Mucosa of stomach (tissue), 1 donor: ENCODE data around the gene IRX2.

ENCODE experiments used
- H3K27me3 ChIP-seq: one replicate; pipeline ENCODE4 v1.7.0; 2013; ENCODE audit warnings: mild to moderate bottlenecking, low read length; ENCODE audit not compliant: control insufficient read depth, insufficient read depth
- H3K36me3 ChIP-seq: one replicate; pipeline ENCODE4 v1.7.0; 2013; ENCODE audit warnings: low read length; ENCODE audit not compliant: control insufficient read depth, insufficient read depth
- H3K4me1 ChIP-seq: one replicate; pipeline ENCODE4 v1.7.0; 2013; ENCODE audit warnings: mild to moderate bottlenecking, low read length; ENCODE audit not compliant: control insufficient read depth, insufficient read depth
- H3K4me3 ChIP-seq: one replicate; pipeline ENCODE4 v1.7.0; 2013; ENCODE audit warnings: low read length
- H3K9ac ChIP-seq: one replicate; pipeline ENCODE4 v1.7.0; 2013; ENCODE audit warnings: mild to moderate bottlenecking, low read length, moderate library complexity
- H3K9me3 ChIP-seq: one replicate; pipeline ENCODE4 v1.7.0; 2013; ENCODE audit warnings: mild to moderate bottlenecking, low read length, moderate library complexity; ENCODE audit not compliant: control insufficient read depth
- donor health status: Pancreatic carcinoma.

IRX2 gene

DNA sequence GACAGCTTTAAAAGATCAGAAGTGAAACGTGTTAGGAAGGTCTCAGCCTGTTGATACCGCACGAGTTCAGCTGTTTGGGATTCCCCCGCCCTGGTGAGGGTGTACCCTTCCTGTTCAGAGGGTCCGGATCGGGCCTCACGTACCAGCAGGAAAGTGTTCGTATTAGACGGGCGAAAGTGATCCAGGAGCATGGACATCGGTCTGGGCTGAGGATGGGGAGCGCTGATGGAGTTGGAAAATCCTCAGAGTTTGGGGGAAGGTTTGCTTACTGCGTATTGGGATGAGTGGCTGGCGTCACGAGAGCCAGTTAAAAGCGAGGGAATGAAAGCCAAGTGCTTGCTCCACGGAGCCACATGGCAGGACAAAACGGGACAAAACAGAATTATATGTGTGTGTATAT, 47.4 kb downstream of the IRX2 start:
- no peaks in the 10 kb centered on the region for H3K36me3 ChIP-seq
- no peak overlapping the region for H3K4me3 ChIP-seq
- H3K9me3 ChIP-seq: no peaks in the 10 kb centered on the region
- no peaks in the 10 kb centered on the region for H3K27me3 ChIP-seq
- H3K9ac ChIP-seq: no peak overlapping the region
- H3K4me1 ChIP-seq: no peaks in the 10 kb centered on the region

DNA sequence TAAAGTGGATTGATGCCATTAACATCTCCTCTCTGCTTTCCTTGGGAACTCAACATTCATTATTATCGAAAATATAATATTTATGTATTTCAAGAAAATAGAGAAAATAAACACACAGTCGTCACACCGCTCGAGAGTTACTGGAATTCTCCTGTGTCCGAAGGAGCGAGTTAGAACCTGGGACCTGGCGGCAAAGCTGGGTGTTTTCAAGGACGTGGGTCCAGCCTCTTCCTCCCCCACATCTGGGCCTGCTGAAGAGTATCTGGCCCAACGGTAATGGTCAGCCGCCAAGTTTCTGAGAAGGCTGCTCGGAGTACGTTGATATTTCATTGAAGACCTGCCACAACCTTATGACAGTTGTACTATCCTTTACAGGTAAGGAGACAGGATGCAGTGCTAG, 47.9 kb downstream of the IRX2 start:
- H3K9ac ChIP-seq: no peak overlapping the region
- H3K4me3 ChIP-seq: no peak overlapping the region
- no peaks in the 10 kb centered on the region for H3K9me3 ChIP-seq
- no peaks in the 10 kb centered on the region for H3K27me3 ChIP-seq
- no peaks in the 10 kb centered on the region for H3K4me1 ChIP-seq
- no peaks in the 10 kb centered on the region for H3K36me3 ChIP-seq

DNA sequence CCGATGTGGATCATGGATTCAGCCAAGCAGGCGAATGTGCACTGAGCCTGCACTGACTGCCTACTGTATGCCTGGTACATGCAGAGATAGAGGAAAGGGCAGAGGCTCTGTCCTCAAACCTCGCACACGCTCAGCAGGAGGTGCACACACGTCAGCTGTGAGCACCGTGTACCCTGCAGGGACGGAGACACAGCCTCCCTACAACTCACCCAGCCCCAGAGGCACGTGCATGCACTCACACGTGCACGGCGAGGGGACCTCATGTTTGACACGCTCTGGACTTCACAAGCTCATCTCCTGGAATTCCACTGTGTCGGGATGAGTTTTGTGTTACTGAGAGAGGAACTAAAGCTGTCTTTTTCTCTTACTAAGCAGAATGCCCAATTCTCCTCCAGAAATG, 48.4 kb downstream of the IRX2 start:
- Histone ChIP-seq H3K9ac (no peak overlapping the region), H3K9me3 (no peaks in the 10 kb centered on the region), H3K27me3 (no peaks in the 10 kb centered on the region), H3K4me1 (no peaks in the 10 kb centered on the region), H3K36me3 (no peaks in the 10 kb centered on the region), H3K4me3 (no peak overlapping the region)

DNA sequence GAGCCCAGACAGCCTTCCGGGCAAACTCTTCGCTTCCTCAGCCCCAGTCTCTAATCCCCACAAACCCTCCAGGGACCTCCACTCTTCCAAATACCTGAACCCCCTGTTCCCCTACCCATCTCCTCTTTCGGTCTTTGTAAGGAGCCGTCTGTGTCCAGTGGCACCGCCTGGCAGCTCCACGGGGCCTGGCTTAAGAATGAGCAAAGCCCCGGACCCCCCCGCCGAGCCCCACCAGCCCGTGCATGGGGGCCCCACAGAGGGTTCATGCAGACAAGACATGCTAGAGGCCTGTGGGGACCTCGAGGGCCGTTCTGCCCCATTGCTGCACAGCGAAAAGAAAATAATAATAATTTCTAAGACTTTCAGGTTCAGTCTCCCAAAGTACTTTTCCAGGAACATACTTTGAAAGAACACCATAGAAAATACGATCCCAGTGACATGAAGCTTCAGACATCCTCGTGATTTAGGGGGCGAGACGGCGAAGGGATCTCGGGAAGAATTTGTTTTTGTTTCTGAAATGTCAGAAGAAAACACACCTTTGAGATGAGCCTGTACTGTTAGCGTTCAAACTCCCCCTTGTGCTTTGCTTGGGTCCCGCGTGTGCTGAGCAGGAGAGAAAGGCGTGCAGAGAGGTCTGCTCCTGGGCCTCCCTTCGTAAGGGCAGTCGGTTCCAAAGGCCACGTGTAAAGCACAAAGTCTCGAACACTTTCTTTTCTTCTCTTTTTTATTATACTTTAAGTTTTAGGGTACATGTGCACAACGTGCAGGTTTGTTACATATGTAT, 49.2 kb downstream of the IRX2 start:
- Histone ChIP-seq H3K9ac (no peak overlapping the region), H3K9me3 (no peaks in the 10 kb centered on the region), H3K4me3 (no peak overlapping the region), H3K4me1 (no peaks in the 10 kb centered on the region), H3K36me3 (no peaks in the 10 kb centered on the region), H3K27me3 (no peaks in the 10 kb centered on the region)

DNA sequence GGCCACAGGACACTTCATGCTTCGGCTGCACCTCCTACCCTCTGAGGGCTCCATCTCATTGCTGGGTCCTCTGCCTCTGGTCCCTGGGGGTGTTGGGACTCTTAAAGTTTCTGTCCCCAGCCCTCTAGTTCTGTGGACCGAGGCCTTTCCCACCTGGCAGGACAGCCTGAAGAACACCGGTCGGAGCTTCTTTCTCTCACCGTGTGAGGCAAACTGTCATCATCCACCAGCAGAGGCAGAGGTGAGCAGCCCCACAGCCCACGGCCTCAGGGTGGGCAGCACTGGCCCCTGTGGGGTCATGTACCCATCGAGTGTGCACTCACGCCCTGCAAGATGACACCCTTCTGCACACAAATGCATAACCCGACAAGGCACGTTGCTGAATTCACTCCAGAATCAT, 49.9 kb downstream of the IRX2 start:
- H3K36me3 ChIP-seq: no peaks in the 10 kb centered on the region
- no peaks in the 10 kb centered on the region for H3K27me3 ChIP-seq
- H3K4me3 ChIP-seq: no peak overlapping the region
- H3K4me1 ChIP-seq: no peaks in the 10 kb centered on the region
- H3K9me3 ChIP-seq: no peaks in the 10 kb centered on the region
- no peak overlapping the region for H3K9ac ChIP-seq

DNA sequence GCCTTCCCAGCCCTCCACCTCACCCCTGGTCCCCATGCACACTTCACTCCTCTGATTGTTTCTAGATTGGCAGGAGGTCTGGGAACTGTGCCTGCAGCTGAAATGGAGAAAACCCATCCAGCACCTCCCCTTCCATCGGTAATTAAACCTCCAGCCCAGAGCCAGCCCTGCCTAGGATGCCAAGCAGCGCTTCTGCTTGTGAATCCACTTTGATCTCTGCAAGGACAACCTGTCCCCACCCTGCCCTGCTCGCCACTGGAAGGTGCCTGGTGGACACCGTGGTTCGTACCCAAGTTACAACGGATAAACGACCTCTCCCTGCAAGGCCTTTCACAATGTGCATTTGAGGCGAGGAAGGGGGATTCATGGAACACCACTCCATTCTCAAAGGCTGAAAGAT, 50.6 kb downstream of the IRX2 start:
- H3K4me1 ChIP-seq: no peaks in the 10 kb centered on the region
- H3K4me3 ChIP-seq: no peak overlapping the region
- no peak overlapping the region for H3K9ac ChIP-seq
- H3K27me3 ChIP-seq: no peaks in the 10 kb centered on the region
- H3K36me3 ChIP-seq: no peaks in the 10 kb centered on the region
- no peaks in the 10 kb centered on the region for H3K9me3 ChIP-seq

DNA sequence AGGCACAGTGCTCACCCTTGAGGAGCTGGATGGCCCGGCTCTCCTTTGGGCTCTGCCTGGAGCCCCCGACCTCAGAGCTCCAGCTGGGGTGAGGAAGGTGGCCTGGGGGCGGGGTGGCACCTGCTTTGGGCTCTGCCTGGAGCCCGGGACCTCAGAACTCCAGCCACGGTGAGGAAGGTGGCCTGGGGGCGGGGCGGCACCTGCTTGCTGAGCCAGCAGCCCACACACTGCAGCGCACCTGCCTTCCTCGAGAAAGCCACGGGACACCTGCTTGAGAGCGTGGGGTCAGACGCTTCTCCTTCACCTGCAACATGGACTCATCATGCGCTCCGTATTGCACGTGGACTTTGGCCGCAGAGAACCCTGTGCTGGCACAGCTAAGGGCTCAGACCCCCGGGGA, 51.8 kb downstream of the IRX2 start:
- peaks cover 3% of the 10 kb centered on the region for H3K4me1 ChIP-seq
- H3K27me3 ChIP-seq: no peaks in the 10 kb centered on the region
- H3K9ac ChIP-seq: no peak overlapping the region
- H3K36me3 ChIP-seq: no peaks in the 10 kb centered on the region
- no peaks in the 10 kb centered on the region for H3K9me3 ChIP-seq
- no peak overlapping the region for H3K4me3 ChIP-seq

DNA sequence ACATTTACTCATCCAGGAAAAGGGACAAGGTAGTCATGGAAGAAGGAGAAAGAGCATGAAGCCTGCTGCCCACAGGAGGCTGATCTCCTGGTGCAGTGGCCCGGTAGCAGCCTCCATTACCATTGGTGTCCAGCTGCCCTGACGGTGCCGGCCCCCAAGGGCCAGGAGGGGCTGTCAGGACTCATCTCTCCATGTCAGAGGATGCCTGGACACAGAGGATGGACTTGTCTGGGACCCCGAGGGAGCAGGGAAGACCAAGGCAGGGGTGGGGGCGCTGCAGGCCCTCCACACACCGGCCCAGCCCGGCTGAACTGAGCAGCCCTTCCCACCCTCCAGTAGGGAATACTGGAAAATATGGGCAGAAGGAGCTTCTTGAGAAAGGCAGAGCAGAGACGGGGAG, 52.2 kb downstream of the IRX2 start:
- Histone ChIP-seq H3K9me3 (no peaks in the 10 kb centered on the region), H3K4me3 (no peak overlapping the region), H3K36me3 (no peaks in the 10 kb centered on the region), H3K9ac (no peak overlapping the region), H3K27me3 (no peaks in the 10 kb centered on the region), H3K4me1 (peaks cover 3% of the 10 kb centered on the region)

DNA sequence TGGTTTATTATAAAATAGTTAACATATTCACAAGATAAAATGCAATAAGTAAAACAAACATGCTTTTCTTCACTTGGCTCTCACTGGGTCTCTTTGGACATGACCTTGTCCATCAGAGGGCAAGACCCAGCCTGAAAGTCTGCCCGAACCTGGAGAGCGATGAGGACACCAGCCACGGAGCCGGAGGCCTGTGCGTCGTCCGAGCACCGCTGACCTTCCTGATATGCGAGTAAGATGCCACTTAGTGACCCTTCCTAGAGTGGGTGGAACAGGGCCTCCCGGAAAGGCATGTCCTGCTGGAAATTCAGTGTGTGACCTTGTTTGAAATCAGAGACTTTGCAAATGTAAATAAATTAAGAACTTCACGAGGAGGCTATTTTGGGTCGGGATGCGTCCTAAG, 52.9 kb downstream of the IRX2 start:
- no peaks in the 10 kb centered on the region for H3K27me3 ChIP-seq
- H3K36me3 ChIP-seq: no peaks in the 10 kb centered on the region
- no peak overlapping the region for H3K9ac ChIP-seq
- H3K9me3 ChIP-seq: no peaks in the 10 kb centered on the region
- peaks cover 3% of the 10 kb centered on the region for H3K4me1 ChIP-seq
- no peak overlapping the region for H3K4me3 ChIP-seq

DNA sequence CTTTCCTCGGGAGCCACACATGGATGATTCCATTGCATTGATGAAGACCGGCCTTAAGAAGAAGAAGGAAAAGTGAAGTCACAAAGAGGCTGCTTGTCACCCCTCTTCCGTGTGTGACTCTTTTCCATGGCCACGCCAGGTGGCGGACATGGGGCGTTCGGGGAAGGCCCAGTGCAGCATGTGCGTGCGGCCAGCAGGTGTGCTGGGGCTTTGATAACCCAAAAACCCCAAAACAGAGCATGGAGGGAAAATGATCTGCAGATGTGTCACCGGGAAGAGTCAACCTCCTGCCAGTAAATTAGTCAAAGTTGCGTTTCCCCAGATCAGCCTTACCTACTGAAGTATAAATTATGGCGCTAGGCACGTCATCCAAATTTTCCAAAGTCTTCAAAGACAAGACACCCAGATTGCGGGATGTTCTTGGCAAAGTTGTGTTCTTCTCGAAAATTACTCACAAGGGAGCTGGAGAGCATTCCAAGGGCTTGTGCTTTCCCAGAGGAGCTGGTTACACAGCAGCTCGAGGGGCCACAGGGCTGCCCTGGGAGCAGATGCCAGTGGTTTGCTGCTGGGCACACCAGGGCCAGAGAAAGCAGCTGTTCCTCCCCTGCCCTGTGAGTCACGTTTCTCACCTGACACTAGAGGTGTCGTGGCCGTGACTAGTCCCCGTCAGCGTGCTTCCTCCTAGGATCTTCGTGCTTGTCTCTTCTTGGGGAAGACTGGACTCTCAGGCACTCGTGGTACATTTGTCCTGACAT, 53.9 kb downstream of the IRX2 start:
- Histone ChIP-seq H3K9ac (no peak overlapping the region), H3K9me3 (no peaks in the 10 kb centered on the region), H3K4me3 (no peak overlapping the region), H3K27me3 (no peaks in the 10 kb centered on the region), H3K4me1 (peaks cover 3% of the 10 kb centered on the region), H3K36me3 (no peaks in the 10 kb centered on the region)

DNA sequence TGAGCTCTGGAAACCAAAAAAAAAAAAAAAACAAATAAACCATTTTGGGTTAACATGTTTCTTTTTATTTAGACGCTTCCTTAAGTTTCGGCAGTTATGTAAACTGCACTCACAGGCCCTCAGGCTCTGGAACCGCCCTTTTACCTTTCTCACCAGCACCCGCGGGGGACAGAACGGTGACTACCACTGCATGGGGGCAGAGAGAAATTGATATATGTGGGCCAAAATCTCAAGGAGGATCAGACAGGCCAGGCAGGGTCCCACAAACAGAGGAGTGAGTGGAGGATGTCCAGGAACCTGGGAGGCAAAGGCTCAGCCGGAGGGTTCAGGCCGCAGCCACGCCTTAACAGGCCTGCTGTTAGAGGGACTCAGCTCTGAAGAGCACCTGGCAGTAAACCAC, 54.4 kb downstream of the IRX2 start:
- Histone ChIP-seq H3K4me1 (peaks cover 3% of the 10 kb centered on the region), H3K9ac (no peak overlapping the region), H3K36me3 (no peaks in the 10 kb centered on the region), H3K9me3 (no peaks in the 10 kb centered on the region), H3K4me3 (no peak overlapping the region), H3K27me3 (no peaks in the 10 kb centered on the region)
